NCI-H510A treated with DMSO at 0.1 percent for 48 hours (cell line): ENCODE data around the gene GADL1.
A peak's percentile ranks its signal among the peaks of the same experiment; 100 is the strongest.

ENCODE experiments used
- DNase-seq: peaks from one replicate; lab custom pipeline; 2025; lab: John Stamatoyannopoulos, UW

Gene GADL1

GRCh38 chr3:30694148-30694547, 200.3 kb downstream of the GADL1 start:
- DNase-seq = no peak

- peak; percentile 39 for DNase-seq
Measured at GRCh38 chr3:30693470-30694120, 200.9 kb downstream of the GADL1 start.

GRCh38 chr3:30692498-30693130, 201.8 kb downstream of the GADL1 start:
- no peak for DNase-seq

- no peak for DNase-seq
Measured at GRCh38 chr3:30691944-30692343, 202.5 kb downstream of the GADL1 start.

GRCh38 chr3:30691249-30691880, 203.1 kb downstream of the GADL1 start:
- DNase-seq = no peak

GRCh38 chr3:30690199-30690598, 204.3 kb downstream of the GADL1 start:
- DNase-seq = no peak

- DNase-seq = no peak
Measured at GRCh38 chr3:30688776-30689641, 205.5 kb downstream of the GADL1 start.

GRCh38 chr3:30687930-30688570, 206.4 kb downstream of the GADL1 start:
- DNase-seq = no peak

- DNase-seq = no peak
Measured at GRCh38 chr3:30686799-30687198, 207.7 kb downstream of the GADL1 start.

- DNase-seq = no peak
Measured at GRCh38 chr3:30686176-30686575, 208.3 kb downstream of the GADL1 start.

- no peak for DNase-seq
Measured at GRCh38 chr3:30685267-30685667, 209.2 kb downstream of the GADL1 start.

GRCh38 chr3:30684356-30684755, 210.1 kb downstream of the GADL1 start:
- DNase-seq = no peak

GRCh38 chr3:30683769-30684168, 210.7 kb downstream of the GADL1 start:
- no peak for DNase-seq

GRCh38 chr3:30682434-30683155, 211.9 kb downstream of the GADL1 start:
- no peak for DNase-seq

GRCh38 chr3:30681649-30682211, 212.7 kb downstream of the GADL1 start:
- DNase-seq = no peak

GRCh38 chr3:30680789-30681648, 213.4 kb downstream of the GADL1 start:
- no peak for DNase-seq

GRCh38 chr3:30679045-30679444, 215.4 kb downstream of the GADL1 start:
- DNase-seq = no peak

GRCh38 chr3:30677347-30677685, 217.1 kb downstream of the GADL1 start:
- DNase-seq = no peak

GRCh38 chr3:30676424-30677346, 217.8 kb downstream of the GADL1 start:
- no peak for DNase-seq
